Measurements from ENCODE around the gene GCC2.

GCC2 gene

GRCh38 chr2:108436976-108437375 is 12.0 kb upstream of the GCC2 start:
- no peaks in the 10 kb centered on the region for H4K20me1 ChIP-seq (ENCODE audit: insufficient read depth, low read length)
- TF ChIP-seq CTCF (IDR thresholded peaks at IDR 0.05; ENCODE audit: low read depth, low read length) (no peak), EZH2phosphoT487 (IDR thresholded peaks at IDR 0.05; ENCODE audit: low read depth) (no peak)
- no peaks in the 10 kb centered on the region for H3K79me2 ChIP-seq (ENCODE audit: low read length)
- H3K9me3 ChIP-seq (ENCODE audit: insufficient read depth, low read length) = no peaks in the 10 kb centered on the region
- H3K36me3 ChIP-seq (replicated peaks; ENCODE audit: low read depth, low read length) = no peaks in the 10 kb centered on the region
- H3K4me1 ChIP-seq (ENCODE audit: low read length) = no peaks in the 10 kb centered on the region
- H3K4me2 ChIP-seq (ENCODE audit: low read length) = no peak overlapping the region
- H3K4me3 ChIP-seq (ENCODE audit: low read length) = no peak overlapping the region
- H2AFZ ChIP-seq (ENCODE audit: low read depth, low read length) = no peak overlapping the region
- H3K27ac ChIP-seq (ENCODE audit: low read length) = no peak overlapping the region
- no peak overlapping the region for H3K9ac ChIP-seq (ENCODE audit: low read length)
- no peaks in the 10 kb centered on the region for H3K27me3 ChIP-seq (ENCODE audit: low read depth, low read length)

GRCh38 chr2:108441712-108442111 is 7.3 kb upstream of the GCC2 start:
- H3K79me2 ChIP-seq (ENCODE audit: low read length) = no peaks in the 10 kb centered on the region
- no peak overlapping the region for H3K27ac ChIP-seq (ENCODE audit: low read length)
- no peak overlapping the region for H3K4me3 ChIP-seq (ENCODE audit: low read length)
- no peaks in the 10 kb centered on the region for H3K9me3 ChIP-seq (ENCODE audit: insufficient read depth, low read length)
- H3K27me3 ChIP-seq (ENCODE audit: low read depth, low read length) = no peaks in the 10 kb centered on the region
- no peak overlapping the region for H3K4me2 ChIP-seq (ENCODE audit: low read length)
- H2AFZ ChIP-seq (ENCODE audit: low read depth, low read length) = no peak overlapping the region
- no peaks in the 10 kb centered on the region for H3K4me1 ChIP-seq (ENCODE audit: low read length)
- no peaks in the 10 kb centered on the region for H3K36me3 ChIP-seq (replicated peaks; ENCODE audit: low read depth, low read length)
- H3K9ac ChIP-seq (ENCODE audit: low read length) = no peak overlapping the region
- no peaks in the 10 kb centered on the region for H4K20me1 ChIP-seq (ENCODE audit: insufficient read depth, low read length)
- TF ChIP-seq EZH2phosphoT487 (IDR thresholded peaks at IDR 0.05; ENCODE audit: low read depth) = no peak
- TF ChIP-seq CTCF (IDR thresholded peaks at IDR 0.05; ENCODE audit: low read depth, low read length) = no peak

- no peaks in the 10 kb centered on the region for H3K9me3 ChIP-seq (ENCODE audit: insufficient read depth, low read length)
- no peaks in the 10 kb centered on the region for H3K27me3 ChIP-seq (ENCODE audit: low read depth, low read length)
- H3K79me2 ChIP-seq (ENCODE audit: low read length) = peaks cover 11% of the 10 kb centered on the region
- H3K36me3 ChIP-seq (replicated peaks; ENCODE audit: low read depth, low read length) = no peaks in the 10 kb centered on the region
- H3K9ac ChIP-seq (ENCODE audit: low read length) = no peak overlapping the region
- no peak overlapping the region for H3K27ac ChIP-seq (ENCODE audit: low read length)
- H2AFZ ChIP-seq (ENCODE audit: low read depth, low read length) = no peak overlapping the region
- H3K4me1 ChIP-seq (ENCODE audit: low read length) = peaks cover 5% of the 10 kb centered on the region
- TF ChIP-seq EZH2phosphoT487 (IDR thresholded peaks at IDR 0.05; ENCODE audit: low read depth) (no peak), CTCF (IDR thresholded peaks at IDR 0.05; ENCODE audit: low read depth, low read length) (no peak)
- no peak overlapping the region for H3K4me3 ChIP-seq (ENCODE audit: low read length)
- H3K4me2 ChIP-seq (ENCODE audit: low read length) = no peak overlapping the region
- H4K20me1 ChIP-seq (ENCODE audit: insufficient read depth, low read length) = no peaks in the 10 kb centered on the region
These were observed 3.8 kb upstream of the GCC2 start for GRCh38 chr2:108444941-108445840.

GRCh38 chr2:108446703-108447102 is 2.3 kb upstream of the GCC2 start:
- H3K4me1 ChIP-seq (ENCODE audit: low read length) = peaks cover 9% of the 10 kb centered on the region
- TF ChIP-seq CTCF (IDR thresholded peaks at IDR 0.05; ENCODE audit: low read depth, low read length) = no peak
- TF ChIP-seq EZH2phosphoT487 (IDR thresholded peaks at IDR 0.05; ENCODE audit: low read depth) = no peak
- H4K20me1 ChIP-seq (ENCODE audit: insufficient read depth, low read length) = no peaks in the 10 kb centered on the region
- no peaks in the 10 kb centered on the region for H3K36me3 ChIP-seq (replicated peaks; ENCODE audit: low read depth, low read length)
- no peaks in the 10 kb centered on the region for H3K27me3 ChIP-seq (ENCODE audit: low read depth, low read length)
- no peaks in the 10 kb centered on the region for H3K9me3 ChIP-seq (ENCODE audit: insufficient read depth, low read length)
- no peak overlapping the region for H3K9ac ChIP-seq (ENCODE audit: low read length)
- H3K4me3 ChIP-seq (ENCODE audit: low read length) = no peak overlapping the region
- no peak overlapping the region for H3K27ac ChIP-seq (ENCODE audit: low read length)
- no peak overlapping the region for H2AFZ ChIP-seq (ENCODE audit: low read depth, low read length)
- no peak overlapping the region for H3K4me2 ChIP-seq (ENCODE audit: low read length)
- H3K79me2 ChIP-seq (ENCODE audit: low read length) = peaks cover 15% of the 10 kb centered on the region

Data from OCI-LY3 (cell line).